IMR-90 (cell line): ENCODE results near the gene ZNF425. TPM values are rescaled to one million over a fixed set of nuclear protein-coding genes. Genes with fewer than 3 reads are reported as not detected.

Experiments
- ATAC-seq: fragments of 200-7000 bp; cut with Tn5 transposase; 2 replicates; pipeline ENCODE4 v1.9.1; 2020; ENCODE audit warnings: low read depth, mild to moderate bottlenecking, moderate library complexity
- BruUV-seq: library from RNA; stranded (reverse); fragments of 400-500 nt; replicated peaks from 2 replicates; lab custom pipeline; 2021; lab: Mats Ljungman, UMichigan
- CTCF ChIA-PET: fragments of 300-600 bp; formaldehyde crosslinking; extraction: SDS; loops from one replicate; lab custom pipeline; 2021; ENCODE audit warnings: antibody characterized with exemption; lab: Yijun Ruan, JAX
- POLR2A ChIA-PET: fragments of 300-600 bp; sonication (Branson Sonifier 250); formaldehyde crosslinking; loops from one replicate; lab custom pipeline; 2022; ENCODE audit warnings: antibody characterized with exemption; ENCODE audit not compliant: unreplicated experiment; lab: Charles Lee
- DNase-seq: peaks from one replicate; pipeline ENCODE4 v3.0.0; 2013
- H2AFZ ChIP-seq: replicated peaks from 2 replicates; pipeline ENCODE3; 2013; ENCODE audit warnings: low read length, mild to moderate bottlenecking; ENCODE audit not compliant: poor library complexity
- H2AK5ac ChIP-seq: 2 replicates; pipeline ENCODE4 v1.6.1; 2013; ENCODE audit warnings: low read depth, low read length, inconsistent platforms
- H2AK9ac ChIP-seq: replicated peaks from 2 replicates; pipeline ENCODE3; 2013; ENCODE audit warnings: mild to moderate bottlenecking, low read depth, low read length, moderate library complexity; ENCODE audit not compliant: poor library complexity
- H2BK120ac ChIP-seq: 2 replicates; pipeline ENCODE4 v1.6.1; 2013; ENCODE audit warnings: low read depth, low read length, inconsistent platforms
- H2BK15ac ChIP-seq: 3 replicates; pipeline ENCODE4 v1.6.1; 2013; ENCODE audit warnings: low read depth, low read length, inconsistent platforms
- H2BK20ac ChIP-seq: 2 replicates; pipeline ENCODE4 v1.6.1; 2013; ENCODE audit warnings: low read depth, mild to moderate bottlenecking, inconsistent platforms, low read length, moderate library complexity
- H2BK5ac ChIP-seq: 2 replicates; pipeline ENCODE4 v1.6.1; 2013; ENCODE audit warnings: mild to moderate bottlenecking, low read depth, low read length, inconsistent platforms; ENCODE audit not compliant: poor library complexity, severe bottlenecking
- H3K14ac ChIP-seq: replicated peaks from 2 replicates; pipeline ENCODE4 v1.6.1; 2013; ENCODE audit warnings: low read depth, low read length, inconsistent platforms
- H3K18ac ChIP-seq: 2 replicates; pipeline ENCODE4 v1.6.1; 2013; ENCODE audit warnings: low read depth, low read length, control low read depth
- H3K23ac ChIP-seq: 2 replicates; pipeline ENCODE4 v1.6.1; 2013; ENCODE audit warnings: low read depth, low read length, inconsistent platforms
- H3K27ac ChIP-seq: 2 replicates; pipeline ENCODE4 v1.5.1; 2013; ENCODE audit warnings: mild to moderate bottlenecking, control low read depth, low read length; ENCODE audit not compliant: insufficient read depth
- H3K27me3 ChIP-seq: 2 replicates; pipeline ENCODE4 v1.6.1; 2013; ENCODE audit warnings: low read length; ENCODE audit not compliant: control insufficient read depth, insufficient read depth
- H3K36me3 ChIP-seq: 2 replicates; pipeline ENCODE4 v1.6.1; 2013; ENCODE audit warnings: low read length, mixed read lengths; ENCODE audit not compliant: control insufficient read depth, insufficient read depth
- H3K4ac ChIP-seq: 2 replicates; pipeline ENCODE4 v1.6.1; 2013; ENCODE audit warnings: low read depth, low read length, inconsistent platforms
- H3K4me1 ChIP-seq: 2 replicates; pipeline ENCODE4 v1.6.1; 2013; ENCODE audit warnings: low read length, mixed read lengths; ENCODE audit not compliant: control insufficient read depth, insufficient read depth
- H3K4me2 ChIP-seq: 2 replicates; pipeline ENCODE4 v1.6.1; 2013; ENCODE audit warnings: low read depth, mild to moderate bottlenecking, control low read depth, low read length, moderate library complexity
- H3K4me3 ChIP-seq: 2 replicates; pipeline ENCODE4 v1.5.1; 2013; ENCODE audit warnings: low read depth, mild to moderate bottlenecking, control low read depth, low read length, moderate library complexity; ENCODE audit not compliant: insufficient read depth
- H3K56ac ChIP-seq: 2 replicates; pipeline ENCODE4 v1.6.1; 2013; ENCODE audit warnings: low read length, inconsistent platforms; ENCODE audit not compliant: insufficient read depth; ENCODE audit errors: extremely low read depth
- H3K79me1 ChIP-seq, 2 experiments: 2 replicates each; pipeline ENCODE4 v1.6.1; 2013; ENCODE audit warnings: low read length in 2 of 2, inconsistent platforms in 1 of 2, low read depth in 1 of 2
- H3K9ac ChIP-seq: 2 replicates; pipeline ENCODE4 v1.6.1; 2013; ENCODE audit warnings: low read depth, low read length, control low read depth
- H3K9me1 ChIP-seq: 2 replicates; pipeline ENCODE4 v1.6.1; 2013; ENCODE audit warnings: low read length, inconsistent platforms; ENCODE audit not compliant: insufficient read depth
- H3K9me3 ChIP-seq: 2 replicates; pipeline ENCODE4 v1.6.1; 2013; ENCODE audit warnings: low read length; ENCODE audit not compliant: control insufficient read depth, insufficient read depth
- H4K20me1 ChIP-seq: 2 replicates; pipeline ENCODE4 v1.6.1; 2013; ENCODE audit warnings: low read length, inconsistent platforms; ENCODE audit not compliant: insufficient read depth
- H4K5ac ChIP-seq: 2 replicates; pipeline ENCODE4 v1.6.1; 2013; ENCODE audit warnings: mild to moderate bottlenecking, low read depth, low read length, control low read depth
- H4K8ac ChIP-seq, 2 experiments: 2 replicates each; pipeline ENCODE4 v1.6.1; 2013; ENCODE audit warnings: low read depth in 2 of 2, low read length in 2 of 2, control low read depth in 1 of 2, inconsistent platforms in 1 of 2
- H4K91ac ChIP-seq: 2 replicates; pipeline ENCODE4 v1.6.1; 2013; ENCODE audit warnings: low read depth, low read length, inconsistent platforms; ENCODE audit not compliant: insufficient read depth
- ELK1 ChIP-seq: fragments of 150-350 bp; IDR thresholded peaks from 2 replicates; pipeline ENCODE4 v1.6.1; 2016; ENCODE audit warnings: low read depth, mild to moderate bottlenecking, low read length, moderate library complexity, borderline replicate concordance
- WGBS, 2 experiments: methylation state at CpG; one replicate each; pipeline versions ENCODE4 v1.1.5 to v1.1.7; 2013; ENCODE audit warnings: missing lambda C conversion rate in 2 of 2; ENCODE audit not compliant: insufficient read length in 1 of 2; ENCODE audit errors: extremely low coverage in 2 of 2; 5-methylcytosine and 5-hydroxymethylcytosine counted together
- dilution Hi-C: fragments of 300-500 bp; cut with HindIII; formaldehyde crosslinking; loops from one replicate; pipeline ENCODE4 v1.14.3; 2018; ENCODE audit warnings: low sequenced_read_pairs; ENCODE audit not compliant: unreplicated experiment
- in situ Hi-C: fragments of 300-500 bp; cut with MboI; formaldehyde crosslinking; loops from 3 replicates; pipeline ENCODE4 v1.14.3; 2019; ENCODE audit warnings: low sequenced_read_pairs, inconsistent platforms, mixed read lengths
- intact Hi-C: fragments of 100-400 bp; cut with micrococcal nuclease; formaldehyde crosslinking; loops from 2 replicates; pipeline ENCODE4 v1.10.0; 2022
- polyA plus RNA-seq, 3 experiments: library from polyadenylated mRNA; depleted of rRNA; stranded (reverse); fragments of >200 nt; gene quantifications; 2 replicates each; pipeline ENCODE4 v1.2.3, GENCODE V29; 2012; ENCODE audit warnings: low replicate concordance in 1 of 3
- total RNA-seq: library from RNA; depleted of rRNA; stranded (reverse); fragments of >200 nt; gene quantifications from 2 replicates; pipeline ENCODE4 v1.2.3, GENCODE V29; 2012
- TF ChIP-seq, protein P1 (sequence below): conservative IDR thresholded peaks from 2 replicates; pipeline ENCODE4 v1.5.1; 2012; ENCODE audit warnings: mild to moderate bottlenecking, low read depth, low read length, improper control_type of control experiment
- TF ChIP-seq, protein P2 (sequence below): fragments of 150-350 bp; IDR thresholded peaks from 2 replicates; pipeline ENCODE4 v1.6.1; 2017; ENCODE audit warnings: mild to moderate bottlenecking, antibody characterized with exemption, low read length, low read depth

ZNF425 gene
- total and polyA plus RNA-seq, 2 of the 4 experiments (the other 2 are of a cell fraction): 1.2 to 2.3 TPM

- Histone ChIP-seq H2BK20ac (no peak overlapping the region), H3K18ac (no peak overlapping the region), H3K9ac (no peak overlapping the region), H3K4me3 (no peak overlapping the region), H3K79me1 (peaks cover 5 to 22% of the 10 kb centered on the region in 2 experiments; a peak in 3 of 4 replicates), H3K4me2 (no peak overlapping the region), H4K5ac (no peak overlapping the region), H2AK9ac (no peak overlapping the region), H3K27me3 (no peaks in the 10 kb centered on the region), H4K91ac (no peak overlapping the region), H2AK5ac (no peak overlapping the region), H3K27ac (no peak overlapping the region), H2BK5ac (no peak overlapping the region), H4K8ac (peak overlapping the region in 1 of 2 experiments; percentile 56; a peak in 1 of 4 replicates), H2AFZ (no peak overlapping the region), H3K9me3 (no peaks in the 10 kb centered on the region), H3K56ac (no peak overlapping the region), H4K20me1 (peaks cover 10% of the 10 kb centered on the region), H3K9me1 (peaks cover 8% of the 10 kb centered on the region; the same call in 1 of the 2 replicates), H3K36me3 (no peaks in the 10 kb centered on the region), H3K14ac (no peak overlapping the region), H2BK15ac (no peak overlapping the region), H3K4ac (no peak overlapping the region), H3K23ac (peak overlapping the region; percentile 33; the same call in 1 of the 2 replicates), H2BK120ac (no peak overlapping the region), H3K4me1 (0 out of 2 replicates have a peak, but pooled peaks cover 2% of the 10 kb centered on the region)
- ChIA-PET CTCF (no interaction called here), POLR2A (no interaction called here)
- in situ Hi-C loops (no loop called here), dilution Hi-C loops (no loop called here), intact Hi-C loops (no loop called here)
- no peak for ATAC-seq
- whole genome bisulfite sequencing, 2 experiments: no CpG with 5 or more reads among the region's 8 CpGs
- TF ChIP-seq ELK1: no peak
- TF ChIP-seq, protein P1, sequence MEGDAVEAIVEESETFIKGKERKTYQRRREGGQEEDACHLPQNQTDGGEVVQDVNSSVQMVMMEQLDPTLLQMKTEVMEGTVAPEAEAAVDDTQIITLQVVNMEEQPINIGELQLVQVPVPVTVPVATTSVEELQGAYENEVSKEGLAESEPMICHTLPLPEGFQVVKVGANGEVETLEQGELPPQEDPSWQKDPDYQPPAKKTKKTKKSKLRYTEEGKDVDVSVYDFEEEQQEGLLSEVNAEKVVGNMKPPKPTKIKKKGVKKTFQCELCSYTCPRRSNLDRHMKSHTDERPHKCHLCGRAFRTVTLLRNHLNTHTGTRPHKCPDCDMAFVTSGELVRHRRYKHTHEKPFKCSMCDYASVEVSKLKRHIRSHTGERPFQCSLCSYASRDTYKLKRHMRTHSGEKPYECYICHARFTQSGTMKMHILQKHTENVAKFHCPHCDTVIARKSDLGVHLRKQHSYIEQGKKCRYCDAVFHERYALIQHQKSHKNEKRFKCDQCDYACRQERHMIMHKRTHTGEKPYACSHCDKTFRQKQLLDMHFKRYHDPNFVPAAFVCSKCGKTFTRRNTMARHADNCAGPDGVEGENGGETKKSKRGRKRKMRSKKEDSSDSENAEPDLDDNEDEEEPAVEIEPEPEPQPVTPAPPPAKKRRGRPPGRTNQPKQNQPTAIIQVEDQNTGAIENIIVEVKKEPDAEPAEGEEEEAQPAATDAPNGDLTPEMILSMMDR: no peak
- TF ChIP-seq, protein P2, sequence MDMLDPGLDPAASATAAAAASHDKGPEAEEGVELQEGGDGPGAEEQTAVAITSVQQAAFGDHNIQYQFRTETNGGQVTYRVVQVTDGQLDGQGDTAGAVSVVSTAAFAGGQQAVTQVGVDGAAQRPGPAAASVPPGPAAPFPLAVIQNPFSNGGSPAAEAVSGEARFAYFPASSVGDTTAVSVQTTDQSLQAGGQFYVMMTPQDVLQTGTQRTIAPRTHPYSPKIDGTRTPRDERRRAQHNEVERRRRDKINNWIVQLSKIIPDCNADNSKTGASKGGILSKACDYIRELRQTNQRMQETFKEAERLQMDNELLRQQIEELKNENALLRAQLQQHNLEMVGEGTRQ: no peak
- BruUV-seq: no TSS peak
- no peak for DNase-seq
Measured at GRCh38 chr7:149145031-149145845, 19.1 kb upstream of the ZNF425 start.
